IMR-90 (cell line): Measurements from ENCODE around the gene MTCL1. TPM values are rescaled to one million over a fixed set of nuclear protein-coding genes. Genes with fewer than 3 reads are reported as not detected.
A peak's percentile ranks its signal among the peaks of the same experiment; 100 is the strongest.

Experiments
- ATAC-seq: fragments of 200-7000 bp; cut with Tn5 transposase; 2 replicates; pipeline ENCODE4 v1.9.1; 2020; ENCODE audit warnings: low read depth, mild to moderate bottlenecking, moderate library complexity
- BruUV-seq: library from RNA; stranded (reverse); fragments of 400-500 nt; replicated peaks from 2 replicates; lab custom pipeline; 2021; lab: Mats Ljungman, UMichigan
- CTCF ChIA-PET: fragments of 300-600 bp; formaldehyde crosslinking; extraction: SDS; loops from one replicate; lab custom pipeline; 2021; ENCODE audit warnings: antibody characterized with exemption; lab: Yijun Ruan, JAX
- POLR2A ChIA-PET: fragments of 300-600 bp; sonication (Branson Sonifier 250); formaldehyde crosslinking; loops from one replicate; lab custom pipeline; 2022; ENCODE audit warnings: antibody characterized with exemption; ENCODE audit not compliant: unreplicated experiment; lab: Charles Lee
- DNase-seq: peaks from one replicate; pipeline ENCODE4 v3.0.0; 2013
- H2AFZ ChIP-seq: replicated peaks from 2 replicates; pipeline ENCODE3; 2013; ENCODE audit warnings: low read length, mild to moderate bottlenecking; ENCODE audit not compliant: poor library complexity
- H2AK5ac ChIP-seq: 2 replicates; pipeline ENCODE4 v1.6.1; 2013; ENCODE audit warnings: low read depth, low read length, inconsistent platforms
- H2AK9ac ChIP-seq: replicated peaks from 2 replicates; pipeline ENCODE3; 2013; ENCODE audit warnings: mild to moderate bottlenecking, low read depth, low read length, moderate library complexity; ENCODE audit not compliant: poor library complexity
- H2BK120ac ChIP-seq: 2 replicates; pipeline ENCODE4 v1.6.1; 2013; ENCODE audit warnings: low read depth, low read length, inconsistent platforms
- H2BK15ac ChIP-seq: 3 replicates; pipeline ENCODE4 v1.6.1; 2013; ENCODE audit warnings: low read depth, low read length, inconsistent platforms
- H2BK20ac ChIP-seq: 2 replicates; pipeline ENCODE4 v1.6.1; 2013; ENCODE audit warnings: low read depth, mild to moderate bottlenecking, inconsistent platforms, low read length, moderate library complexity
- H2BK5ac ChIP-seq: 2 replicates; pipeline ENCODE4 v1.6.1; 2013; ENCODE audit warnings: mild to moderate bottlenecking, low read depth, low read length, inconsistent platforms; ENCODE audit not compliant: poor library complexity, severe bottlenecking
- H3K14ac ChIP-seq: replicated peaks from 2 replicates; pipeline ENCODE4 v1.6.1; 2013; ENCODE audit warnings: low read depth, low read length, inconsistent platforms
- H3K18ac ChIP-seq: 2 replicates; pipeline ENCODE4 v1.6.1; 2013; ENCODE audit warnings: low read depth, low read length, control low read depth
- H3K23ac ChIP-seq: 2 replicates; pipeline ENCODE4 v1.6.1; 2013; ENCODE audit warnings: low read depth, low read length, inconsistent platforms
- H3K27ac ChIP-seq: 2 replicates; pipeline ENCODE4 v1.5.1; 2013; ENCODE audit warnings: mild to moderate bottlenecking, control low read depth, low read length; ENCODE audit not compliant: insufficient read depth
- H3K27me3 ChIP-seq: 2 replicates; pipeline ENCODE4 v1.6.1; 2013; ENCODE audit warnings: low read length; ENCODE audit not compliant: control insufficient read depth, insufficient read depth
- H3K36me3 ChIP-seq: 2 replicates; pipeline ENCODE4 v1.6.1; 2013; ENCODE audit warnings: low read length, mixed read lengths; ENCODE audit not compliant: control insufficient read depth, insufficient read depth
- H3K4ac ChIP-seq: 2 replicates; pipeline ENCODE4 v1.6.1; 2013; ENCODE audit warnings: low read depth, low read length, inconsistent platforms
- H3K4me1 ChIP-seq: 2 replicates; pipeline ENCODE4 v1.6.1; 2013; ENCODE audit warnings: low read length, mixed read lengths; ENCODE audit not compliant: control insufficient read depth, insufficient read depth
- H3K4me2 ChIP-seq: 2 replicates; pipeline ENCODE4 v1.6.1; 2013; ENCODE audit warnings: low read depth, mild to moderate bottlenecking, control low read depth, low read length, moderate library complexity
- H3K4me3 ChIP-seq: 2 replicates; pipeline ENCODE4 v1.5.1; 2013; ENCODE audit warnings: low read depth, mild to moderate bottlenecking, control low read depth, low read length, moderate library complexity; ENCODE audit not compliant: insufficient read depth
- H3K56ac ChIP-seq: 2 replicates; pipeline ENCODE4 v1.6.1; 2013; ENCODE audit warnings: low read length, inconsistent platforms; ENCODE audit not compliant: insufficient read depth; ENCODE audit errors: extremely low read depth
- H3K79me1 ChIP-seq, 2 experiments: 2 replicates each; pipeline ENCODE4 v1.6.1; 2013; ENCODE audit warnings: low read length in 2 of 2, inconsistent platforms in 1 of 2, low read depth in 1 of 2
- H3K9ac ChIP-seq: 2 replicates; pipeline ENCODE4 v1.6.1; 2013; ENCODE audit warnings: low read depth, low read length, control low read depth
- H3K9me1 ChIP-seq: 2 replicates; pipeline ENCODE4 v1.6.1; 2013; ENCODE audit warnings: low read length, inconsistent platforms; ENCODE audit not compliant: insufficient read depth
- H3K9me3 ChIP-seq: 2 replicates; pipeline ENCODE4 v1.6.1; 2013; ENCODE audit warnings: low read length; ENCODE audit not compliant: control insufficient read depth, insufficient read depth
- H4K20me1 ChIP-seq: 2 replicates; pipeline ENCODE4 v1.6.1; 2013; ENCODE audit warnings: low read length, inconsistent platforms; ENCODE audit not compliant: insufficient read depth
- H4K5ac ChIP-seq: 2 replicates; pipeline ENCODE4 v1.6.1; 2013; ENCODE audit warnings: mild to moderate bottlenecking, low read depth, low read length, control low read depth
- H4K8ac ChIP-seq, 2 experiments: 2 replicates each; pipeline ENCODE4 v1.6.1; 2013; ENCODE audit warnings: low read depth in 2 of 2, low read length in 2 of 2, control low read depth in 1 of 2, inconsistent platforms in 1 of 2
- H4K91ac ChIP-seq: 2 replicates; pipeline ENCODE4 v1.6.1; 2013; ENCODE audit warnings: low read depth, low read length, inconsistent platforms; ENCODE audit not compliant: insufficient read depth
- CEBPB ChIP-seq: IDR thresholded peaks from 2 replicates; pipeline ENCODE4 v1.6.1; 2012; ENCODE audit warnings: low read depth, low read length, improper control_type of control experiment
- RAD21 ChIP-seq: IDR thresholded peaks from 2 replicates; pipeline ENCODE4 v1.6.1; 2012; ENCODE audit warnings: low read length, improper control_type of control experiment
- RCOR1 ChIP-seq: IDR thresholded peaks from 2 replicates; pipeline ENCODE4 v1.6.1; 2012; ENCODE audit warnings: mild to moderate bottlenecking, low read length, improper control_type of control experiment; ENCODE audit not compliant: insufficient replicate concordance
- SMC3 ChIP-seq: fragments of 150-350 bp; IDR thresholded peaks from 2 replicates; pipeline ENCODE4 v1.6.1; 2016; ENCODE audit warnings: low read depth, mild to moderate bottlenecking, antibody characterized with exemption, low read length, moderate library complexity
- WGBS, 2 experiments: methylation state at CpG; one replicate each; pipeline versions ENCODE4 v1.1.5 to v1.1.7; 2013; ENCODE audit warnings: missing lambda C conversion rate in 2 of 2; ENCODE audit not compliant: insufficient read length in 1 of 2; ENCODE audit errors: extremely low coverage in 2 of 2; 5-methylcytosine and 5-hydroxymethylcytosine counted together
- dilution Hi-C: fragments of 300-500 bp; cut with HindIII; formaldehyde crosslinking; loops from one replicate; pipeline ENCODE4 v1.14.3; 2018; ENCODE audit warnings: low sequenced_read_pairs; ENCODE audit not compliant: unreplicated experiment
- in situ Hi-C: fragments of 300-500 bp; cut with MboI; formaldehyde crosslinking; loops from 3 replicates; pipeline ENCODE4 v1.14.3; 2019; ENCODE audit warnings: low sequenced_read_pairs, inconsistent platforms, mixed read lengths
- intact Hi-C: fragments of 100-400 bp; cut with micrococcal nuclease; formaldehyde crosslinking; loops from 2 replicates; pipeline ENCODE4 v1.10.0; 2022
- polyA plus RNA-seq, 3 experiments: library from polyadenylated mRNA; depleted of rRNA; stranded (reverse); fragments of >200 nt; gene quantifications; 2 replicates each; pipeline ENCODE4 v1.2.3, GENCODE V29; 2012; ENCODE audit warnings: low replicate concordance in 1 of 3
- total RNA-seq: library from RNA; depleted of rRNA; stranded (reverse); fragments of >200 nt; gene quantifications from 2 replicates; pipeline ENCODE4 v1.2.3, GENCODE V29; 2012
- TF ChIP-seq, protein P1 (sequence below): conservative IDR thresholded peaks from 2 replicates; pipeline ENCODE4 v1.5.1; 2012; ENCODE audit warnings: mild to moderate bottlenecking, low read depth, low read length, improper control_type of control experiment

The MTCL1 gene
- total and polyA plus RNA-seq, 2 of the 4 experiments (the other 2 are of a cell fraction), result 29.0 to 45.3 TPM

DNA sequence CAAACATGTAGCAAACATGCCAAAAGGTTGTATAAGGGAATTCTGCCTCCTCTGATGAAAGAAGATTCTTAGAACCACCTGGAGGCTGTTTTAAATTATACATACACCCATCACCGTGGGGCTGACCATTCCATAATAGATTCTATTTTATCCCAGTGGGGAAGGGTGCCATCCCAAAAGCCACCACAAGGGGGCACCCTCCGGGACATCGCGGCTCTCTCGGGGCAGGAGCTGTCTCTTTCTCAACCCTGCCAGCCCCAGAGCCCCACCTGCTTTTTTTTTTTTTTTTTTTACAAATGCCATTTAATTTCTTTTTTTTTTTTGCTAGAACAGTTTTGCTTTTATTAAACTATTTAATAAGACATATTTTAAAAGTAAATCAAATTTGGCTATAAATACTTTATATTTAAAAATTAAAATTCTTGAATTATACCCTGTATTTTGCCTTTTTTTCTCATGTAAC is 8.6 kb upstream of the MTCL1 start:
- POLR2A ChIA-PET, result interaction anchor here (0.6 kb wide), 1 partner anchor 9 kb away, joined by 22 read pairs; no protein-coding TSS in a partner anchor
- DNase-seq (peak; percentile 48), ATAC-seq (peak; percentile 76)
- H3K9me3 ChIP-seq, result no peaks in the 10 kb centered on the region
- no peak overlapping the region for H2BK5ac ChIP-seq
- no peaks in the 10 kb centered on the region for H4K20me1 ChIP-seq
- intact Hi-C loops, result loop anchor here (1.0 kb wide), 1 partner anchor 292 kb away; no protein-coding TSS in a partner anchor
- H2BK20ac ChIP-seq, result peak overlapping the region; percentile 41; the same call in 1 of the 2 replicates
- H3K4ac ChIP-seq, result no peak overlapping the region
- no peak overlapping the region for H4K8ac ChIP-seq
- no peak overlapping the region for H3K23ac ChIP-seq
- dilution Hi-C loops, result loop anchor here (25.0 kb wide), 1 partner anchor 291 kb away; no protein-coding TSS in a partner anchor
- H3K14ac ChIP-seq, result no peak overlapping the region
- in situ Hi-C loops, result no loop called here
- no peak overlapping the region for H3K4me2 ChIP-seq
- no peak overlapping the region for H3K56ac ChIP-seq
- no peak overlapping the region for H3K4me3 ChIP-seq
- 0% methylated on average over 1 of the region's 5 CpGs; no CpG with 5 or more reads in 1 of the 2 experiments for WGBS, 2 experiments
- H2BK120ac ChIP-seq, result 0 out of 2 replicates have a peak overlapping the region, but pooled peaks have one; percentile 21
- H3K9ac ChIP-seq, result no peak overlapping the region
- H3K27me3 ChIP-seq, result no peaks in the 10 kb centered on the region
- H2AK9ac ChIP-seq, result no peak overlapping the region
- no peak for TF ChIP-seq RCOR1
- peak; percentile 53 for TF ChIP-seq CEBPB
- TF ChIP-seq, protein P1, sequence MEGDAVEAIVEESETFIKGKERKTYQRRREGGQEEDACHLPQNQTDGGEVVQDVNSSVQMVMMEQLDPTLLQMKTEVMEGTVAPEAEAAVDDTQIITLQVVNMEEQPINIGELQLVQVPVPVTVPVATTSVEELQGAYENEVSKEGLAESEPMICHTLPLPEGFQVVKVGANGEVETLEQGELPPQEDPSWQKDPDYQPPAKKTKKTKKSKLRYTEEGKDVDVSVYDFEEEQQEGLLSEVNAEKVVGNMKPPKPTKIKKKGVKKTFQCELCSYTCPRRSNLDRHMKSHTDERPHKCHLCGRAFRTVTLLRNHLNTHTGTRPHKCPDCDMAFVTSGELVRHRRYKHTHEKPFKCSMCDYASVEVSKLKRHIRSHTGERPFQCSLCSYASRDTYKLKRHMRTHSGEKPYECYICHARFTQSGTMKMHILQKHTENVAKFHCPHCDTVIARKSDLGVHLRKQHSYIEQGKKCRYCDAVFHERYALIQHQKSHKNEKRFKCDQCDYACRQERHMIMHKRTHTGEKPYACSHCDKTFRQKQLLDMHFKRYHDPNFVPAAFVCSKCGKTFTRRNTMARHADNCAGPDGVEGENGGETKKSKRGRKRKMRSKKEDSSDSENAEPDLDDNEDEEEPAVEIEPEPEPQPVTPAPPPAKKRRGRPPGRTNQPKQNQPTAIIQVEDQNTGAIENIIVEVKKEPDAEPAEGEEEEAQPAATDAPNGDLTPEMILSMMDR, result peak; percentile 81
- TF ChIP-seq RAD21, result peak; percentile 81
- peak; percentile 90 for TF ChIP-seq SMC3
- H2BK15ac ChIP-seq, result no peak overlapping the region
- no peak overlapping the region for H3K27ac ChIP-seq
- H3K4me1 ChIP-seq, result peaks cover 7% of the 10 kb centered on the region
- peaks cover 8% of the 10 kb centered on the region for H3K9me1 ChIP-seq
- no peak overlapping the region for H2AFZ ChIP-seq
- H2AK5ac ChIP-seq, result no peak overlapping the region
- no peaks in the 10 kb centered on the region for H3K36me3 ChIP-seq
- no peak overlapping the region for H3K18ac ChIP-seq
- BruUV-seq, result no TSS peak
- CTCF ChIA-PET, result interaction anchor here (0.6 to 1.0 kb wide), 5 partner anchors 12 to 320 kb away, joined by 3 to 6 read pairs (median 3); no protein-coding TSS in a partner anchor
- H3K79me1 ChIP-seq, result peaks cover 0 to 9% of the 10 kb centered on the region in 2 experiments; a peak in 2 of 4 replicates
- H4K5ac ChIP-seq, result no peak overlapping the region
- no peak overlapping the region for H4K91ac ChIP-seq
